HepG2 (cell line): ENCODE data around the gene SECTM1. TPM values are rescaled to one million over a fixed set of nuclear protein-coding genes. Genes with fewer than 3 reads are reported as not detected.

ENCODE experiments used
- RBFOX2 ChIP-seq: fragments of 200-400 bp; formaldehyde crosslinking; IDR thresholded peaks from 2 replicates; pipeline ENCODE4 v1.6.1; 2017; ENCODE audit warnings: low read depth, mild to moderate bottlenecking, low read length
- SP140L ChIP-seq: sonication (generic); formaldehyde crosslinking; IDR thresholded peaks from 2 replicates; pipeline ENCODE4 v1.4.0; 2020; ENCODE audit warnings: missing genetic modification reagents, borderline replicate concordance
- ZNF331 ChIP-seq: sonication (generic); formaldehyde crosslinking; IDR thresholded peaks from 2 replicates; pipeline ENCODE4 v1.4.0; 2020; ENCODE audit warnings: missing genetic modification reagents
- ZNF737 ChIP-seq: sonication (generic); formaldehyde crosslinking; IDR thresholded peaks from 2 replicates; pipeline ENCODE4 v1.5.0; 2020; ENCODE audit warnings: missing genetic modification reagents, mild to moderate bottlenecking, borderline replicate concordance
- ZNF766 ChIP-seq: sonication (generic); formaldehyde crosslinking; IDR thresholded peaks from 2 replicates; pipeline ENCODE4 v1.5.0; 2020; ENCODE audit warnings: missing genetic modification reagents, borderline replicate concordance
- ZNF879 ChIP-seq: sonication (generic); formaldehyde crosslinking; IDR thresholded peaks from 2 replicates; pipeline ENCODE4 v1.8.1; 2023; ENCODE audit warnings: missing genetic modification reagents
- polyA plus RNA-seq, 8 experiments: library from polyadenylated mRNA; depleted of rRNA in 3 of 8; stranded (reverse) in 7 of 8; unstranded in 1 of 8; fragments of >200 nt; fragmentation: Illumina TruSeq in 4 of 8; extraction: Trizol in 4 of 8; gene quantifications; 2 replicates each; pipeline versions ENCODE4 v1.2.1 to v1.2.3, GENCODE V29; 2011 to 2016; ENCODE audit warnings: low read depth in 4 of 8, missing spikeins in 1 of 8, mixed read lengths in 1 of 8; ENCODE audit not compliant: insufficient read depth in 1 of 8
- total RNA-seq, 5 experiments: library from RNA; depleted of rRNA; stranded (reverse); fragments of >200 nt; fragmentation: Illumina TruSeq; extraction: Trizol; gene quantifications; 2 replicates each; pipeline ENCODE4 v1.2.3, GENCODE V29; 2016; ENCODE audit warnings: low read depth in 1 of 5
- TF ChIP-seq, protein P1 (sequence below): sonication (generic); formaldehyde crosslinking; IDR thresholded peaks from 2 replicates; pipeline ENCODE4 v1.5.0; 2020; ENCODE audit warnings: mild to moderate bottlenecking, missing genetic modification reagents, borderline replicate concordance
- TF ChIP-seq, protein P2 (sequence below): IDR thresholded peaks from 2 replicates; pipeline ENCODE4 v1.6.1; 2016; ENCODE audit warnings: low read depth, missing genetic modification reagents, missing compliant biosample characterization
- TF ChIP-seq, protein P3 (sequence below): sonication (generic); formaldehyde crosslinking; IDR thresholded peaks from 2 replicates; pipeline ENCODE4 v1.4.0; 2020; ENCODE audit warnings: missing genetic modification reagents
- TF ChIP-seq, protein P4 (sequence below): IDR thresholded peaks from 2 replicates; pipeline ENCODE4 v1.6.1; 2018; ENCODE audit warnings: missing genetic modification reagents, mild to moderate bottlenecking, missing compliant biosample characterization

Gene SECTM1
- total and polyA plus RNA-seq, 2 of the 13 experiments (the other 11 are each of a cell fraction or from before 2014, with no cell fraction given) = 3.5 to 5.3 TPM

DNA sequence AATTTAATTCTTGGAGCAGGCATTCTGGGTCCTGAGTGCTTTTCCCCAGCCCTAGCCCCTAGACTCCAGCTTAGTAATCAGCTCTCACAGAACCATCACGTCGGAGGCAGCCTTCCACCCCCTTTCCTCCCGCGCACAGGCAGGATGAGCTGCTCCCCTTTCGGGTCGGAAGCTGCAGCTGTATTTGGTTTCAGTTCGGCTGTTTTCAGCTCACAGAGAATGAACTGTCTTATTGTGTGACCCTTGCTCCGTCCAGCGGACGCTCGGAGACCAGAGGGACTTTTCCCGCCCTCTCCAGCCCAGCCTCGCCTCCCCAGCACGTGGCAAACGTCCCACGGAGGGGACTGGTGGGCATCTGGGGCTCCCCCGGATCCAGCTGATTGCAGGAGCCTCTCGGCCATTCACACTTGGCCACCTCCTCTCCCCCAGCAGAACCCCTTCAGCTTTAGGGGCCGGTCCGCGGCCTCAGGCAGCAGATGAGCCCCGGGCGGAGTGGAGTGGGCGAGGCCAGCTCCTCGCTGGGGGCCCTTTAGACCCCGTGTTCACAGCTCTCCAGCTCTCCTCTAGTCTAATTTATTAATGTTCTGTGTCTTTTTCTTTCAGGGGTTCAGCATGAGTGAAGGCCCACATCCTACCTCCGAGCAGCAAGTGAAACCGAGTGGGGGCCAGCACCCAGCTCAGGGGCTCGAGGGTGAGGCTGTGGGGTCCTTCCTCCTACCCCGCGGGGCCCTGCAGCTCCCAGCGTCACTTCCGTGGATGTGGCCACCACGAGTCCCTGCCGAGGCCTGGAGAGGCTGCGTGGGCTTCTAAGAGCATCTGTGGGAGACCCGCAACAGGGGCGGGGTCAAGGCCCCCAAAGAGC, 37.1 kb upstream of the SECTM1 start (continued):
- TF ChIP-seq, protein P1, sequence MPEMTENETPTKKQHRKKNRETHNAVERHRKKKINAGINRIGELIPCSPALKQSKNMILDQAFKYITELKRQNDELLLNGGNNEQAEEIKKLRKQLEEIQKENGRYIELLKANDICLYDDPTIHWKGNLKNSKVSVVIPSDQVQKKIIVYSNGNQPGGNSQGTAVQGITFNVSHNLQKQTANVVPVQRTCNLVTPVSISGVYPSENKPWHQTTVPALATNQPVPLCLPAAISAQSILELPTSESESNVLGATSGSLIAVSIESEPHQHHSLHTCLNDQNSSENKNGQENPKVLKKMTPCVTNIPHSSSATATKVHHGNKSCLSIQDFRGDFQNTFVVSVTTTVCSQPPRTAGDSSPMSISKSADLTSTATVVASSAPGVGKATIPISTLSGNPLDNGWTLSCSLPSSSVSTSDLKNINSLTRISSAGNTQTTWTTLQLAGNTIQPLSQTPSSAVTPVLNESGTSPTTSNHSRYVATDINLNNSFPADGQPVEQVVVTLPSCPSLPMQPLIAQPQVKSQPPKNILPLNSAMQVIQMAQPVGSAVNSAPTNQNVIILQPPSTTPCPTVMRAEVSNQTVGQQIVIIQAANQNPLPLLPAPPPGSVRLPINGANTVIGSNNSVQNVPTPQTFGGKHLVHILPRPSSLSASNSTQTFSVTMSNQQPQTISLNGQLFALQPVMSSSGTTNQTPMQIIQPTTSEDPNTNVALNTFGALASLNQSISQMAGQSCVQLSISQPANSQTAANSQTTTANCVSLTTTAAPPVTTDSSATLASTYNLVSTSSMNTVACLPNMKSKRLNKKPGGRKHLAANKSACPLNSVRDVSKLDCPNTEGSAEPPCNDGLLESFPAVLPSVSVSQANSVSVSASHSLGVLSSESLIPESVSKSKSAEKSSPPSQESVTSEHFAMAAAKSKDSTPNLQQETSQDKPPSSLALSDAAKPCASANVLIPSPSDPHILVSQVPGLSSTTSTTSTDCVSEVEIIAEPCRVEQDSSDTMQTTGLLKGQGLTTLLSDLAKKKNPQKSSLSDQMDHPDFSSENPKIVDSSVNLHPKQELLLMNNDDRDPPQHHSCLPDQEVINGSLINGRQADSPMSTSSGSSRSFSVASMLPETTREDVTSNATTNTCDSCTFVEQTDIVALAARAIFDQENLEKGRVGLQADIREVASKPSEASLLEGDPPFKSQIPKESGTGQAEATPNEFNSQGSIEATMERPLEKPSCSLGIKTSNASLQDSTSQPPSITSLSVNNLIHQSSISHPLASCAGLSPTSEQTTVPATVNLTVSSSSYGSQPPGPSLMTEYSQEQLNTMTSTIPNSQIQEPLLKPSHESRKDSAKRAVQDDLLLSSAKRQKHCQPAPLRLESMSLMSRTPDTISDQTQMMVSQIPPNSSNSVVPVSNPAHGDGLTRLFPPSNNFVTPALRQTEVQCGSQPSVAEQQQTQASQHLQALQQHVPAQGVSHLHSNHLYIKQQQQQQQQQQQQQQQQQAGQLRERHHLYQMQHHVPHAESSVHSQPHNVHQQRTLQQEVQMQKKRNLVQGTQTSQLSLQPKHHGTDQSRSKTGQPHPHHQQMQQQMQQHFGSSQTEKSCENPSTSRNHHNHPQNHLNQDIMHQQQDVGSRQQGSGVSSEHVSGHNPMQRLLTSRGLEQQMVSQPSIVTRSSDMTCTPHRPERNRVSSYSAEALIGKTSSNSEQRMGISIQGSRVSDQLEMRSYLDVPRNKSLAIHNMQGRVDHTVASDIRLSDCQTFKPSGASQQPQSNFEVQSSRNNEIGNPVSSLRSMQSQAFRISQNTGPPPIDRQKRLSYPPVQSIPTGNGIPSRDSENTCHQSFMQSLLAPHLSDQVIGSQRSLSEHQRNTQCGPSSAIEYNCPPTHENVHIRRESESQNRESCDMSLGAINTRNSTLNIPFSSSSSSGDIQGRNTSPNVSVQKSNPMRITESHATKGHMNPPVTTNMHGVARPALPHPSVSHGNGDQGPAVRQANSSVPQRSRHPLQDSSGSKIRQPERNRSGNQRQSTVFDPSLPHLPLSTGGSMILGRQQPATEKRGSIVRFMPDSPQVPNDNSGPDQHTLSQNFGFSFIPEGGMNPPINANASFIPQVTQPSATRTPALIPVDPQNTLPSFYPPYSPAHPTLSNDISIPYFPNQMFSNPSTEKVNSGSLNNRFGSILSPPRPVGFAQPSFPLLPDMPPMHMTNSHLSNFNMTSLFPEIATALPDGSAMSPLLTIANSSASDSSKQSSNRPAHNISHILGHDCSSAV (CRISPR knock-in tag) = no peak; the same call in 1 of the 2 replicates
- TF ChIP-seq ZNF879 (peak; percentile 76; the same call in 1 of the 2 replicates), ZNF737 (CRISPR knock-in tag) (no peak), ZNF766 (CRISPR knock-in tag) (peak; percentile 96; the same call in 1 of the 2 replicates), SP140L (no peak), ZNF331 (CRISPR knock-in tag) (peak; percentile 86; the same call in 1 of the 2 replicates), RBFOX2 (no peak)
- TF ChIP-seq, protein P2, sequence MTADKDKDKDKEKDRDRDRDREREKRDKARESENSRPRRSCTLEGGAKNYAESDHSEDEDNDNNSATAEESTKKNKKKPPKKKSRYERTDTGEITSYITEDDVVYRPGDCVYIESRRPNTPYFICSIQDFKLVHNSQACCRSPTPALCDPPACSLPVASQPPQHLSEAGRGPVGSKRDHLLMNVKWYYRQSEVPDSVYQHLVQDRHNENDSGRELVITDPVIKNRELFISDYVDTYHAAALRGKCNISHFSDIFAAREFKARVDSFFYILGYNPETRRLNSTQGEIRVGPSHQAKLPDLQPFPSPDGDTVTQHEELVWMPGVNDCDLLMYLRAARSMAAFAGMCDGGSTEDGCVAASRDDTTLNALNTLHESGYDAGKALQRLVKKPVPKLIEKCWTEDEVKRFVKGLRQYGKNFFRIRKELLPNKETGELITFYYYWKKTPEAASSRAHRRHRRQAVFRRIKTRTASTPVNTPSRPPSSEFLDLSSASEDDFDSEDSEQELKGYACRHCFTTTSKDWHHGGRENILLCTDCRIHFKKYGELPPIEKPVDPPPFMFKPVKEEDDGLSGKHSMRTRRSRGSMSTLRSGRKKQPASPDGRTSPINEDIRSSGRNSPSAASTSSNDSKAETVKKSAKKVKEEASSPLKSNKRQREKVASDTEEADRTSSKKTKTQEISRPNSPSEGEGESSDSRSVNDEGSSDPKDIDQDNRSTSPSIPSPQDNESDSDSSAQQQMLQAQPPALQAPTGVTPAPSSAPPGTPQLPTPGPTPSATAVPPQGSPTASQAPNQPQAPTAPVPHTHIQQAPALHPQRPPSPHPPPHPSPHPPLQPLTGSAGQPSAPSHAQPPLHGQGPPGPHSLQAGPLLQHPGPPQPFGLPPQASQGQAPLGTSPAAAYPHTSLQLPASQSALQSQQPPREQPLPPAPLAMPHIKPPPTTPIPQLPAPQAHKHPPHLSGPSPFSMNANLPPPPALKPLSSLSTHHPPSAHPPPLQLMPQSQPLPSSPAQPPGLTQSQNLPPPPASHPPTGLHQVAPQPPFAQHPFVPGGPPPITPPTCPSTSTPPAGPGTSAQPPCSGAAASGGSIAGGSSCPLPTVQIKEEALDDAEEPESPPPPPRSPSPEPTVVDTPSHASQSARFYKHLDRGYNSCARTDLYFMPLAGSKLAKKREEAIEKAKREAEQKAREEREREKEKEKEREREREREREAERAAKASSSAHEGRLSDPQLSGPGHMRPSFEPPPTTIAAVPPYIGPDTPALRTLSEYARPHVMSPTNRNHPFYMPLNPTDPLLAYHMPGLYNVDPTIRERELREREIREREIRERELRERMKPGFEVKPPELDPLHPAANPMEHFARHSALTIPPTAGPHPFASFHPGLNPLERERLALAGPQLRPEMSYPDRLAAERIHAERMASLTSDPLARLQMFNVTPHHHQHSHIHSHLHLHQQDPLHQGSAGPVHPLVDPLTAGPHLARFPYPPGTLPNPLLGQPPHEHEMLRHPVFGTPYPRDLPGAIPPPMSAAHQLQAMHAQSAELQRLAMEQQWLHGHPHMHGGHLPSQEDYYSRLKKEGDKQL (CRISPR knock-in tag) = no peak
- TF ChIP-seq, protein P3, sequence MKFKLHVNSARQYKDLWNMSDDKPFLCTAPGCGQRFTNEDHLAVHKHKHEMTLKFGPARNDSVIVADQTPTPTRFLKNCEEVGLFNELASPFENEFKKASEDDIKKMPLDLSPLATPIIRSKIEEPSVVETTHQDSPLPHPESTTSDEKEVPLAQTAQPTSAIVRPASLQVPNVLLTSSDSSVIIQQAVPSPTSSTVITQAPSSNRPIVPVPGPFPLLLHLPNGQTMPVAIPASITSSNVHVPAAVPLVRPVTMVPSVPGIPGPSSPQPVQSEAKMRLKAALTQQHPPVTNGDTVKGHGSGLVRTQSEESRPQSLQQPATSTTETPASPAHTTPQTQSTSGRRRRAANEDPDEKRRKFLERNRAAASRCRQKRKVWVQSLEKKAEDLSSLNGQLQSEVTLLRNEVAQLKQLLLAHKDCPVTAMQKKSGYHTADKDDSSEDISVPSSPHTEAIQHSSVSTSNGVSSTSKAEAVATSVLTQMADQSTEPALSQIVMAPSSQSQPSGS (CRISPR knock-in tag) = peak; percentile 71
- TF ChIP-seq, protein P4, sequence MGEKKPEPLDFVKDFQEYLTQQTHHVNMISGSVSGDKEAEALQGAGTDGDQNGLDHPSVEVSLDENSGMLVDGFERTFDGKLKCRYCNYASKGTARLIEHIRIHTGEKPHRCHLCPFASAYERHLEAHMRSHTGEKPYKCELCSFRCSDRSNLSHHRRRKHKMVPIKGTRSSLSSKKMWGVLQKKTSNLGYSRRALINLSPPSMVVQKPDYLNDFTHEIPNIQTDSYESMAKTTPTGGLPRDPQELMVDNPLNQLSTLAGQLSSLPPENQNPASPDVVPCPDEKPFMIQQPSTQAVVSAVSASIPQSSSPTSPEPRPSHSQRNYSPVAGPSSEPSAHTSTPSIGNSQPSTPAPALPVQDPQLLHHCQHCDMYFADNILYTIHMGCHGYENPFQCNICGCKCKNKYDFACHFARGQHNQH (CRISPR knock-in tag) = peak; percentile 89
